H1 (cell line): ENCODE results near the gene PCDH9. TPM values are rescaled to one million over a fixed set of nuclear protein-coding genes. Genes with fewer than 3 reads are reported as not detected.

ENCODE experiments used
- CTCF ChIA-PET: fragments of 300-600 bp; sonication (Branson Sonifier 250); formaldehyde crosslinking; loops from one replicate; lab custom pipeline; 2021; ENCODE audit not compliant: partially characterized antibody; lab: Charles Lee
- POLR2A ChIA-PET: fragments of 300-600 bp; sonication (Branson Sonifier 250); formaldehyde crosslinking; loops from one replicate; lab custom pipeline; 2021; ENCODE audit warnings: inconsistent platforms; ENCODE audit not compliant: partially characterized antibody; lab: Charles Lee
- DNase-seq, 2 experiments: peaks; one replicate each; pipeline versions ENCODE4 v3.0.0 to v3.0.0-alpha.2; 2010 to 2022; ENCODE audit warnings: low spot score in 2 of 2, low read depth in 1 of 2, mixed read lengths in 1 of 2
- FAIRE-seq: peaks from 2 replicates; lab custom pipeline; 2011; peaks lifted over from hg19 to GRCh38; lab: Jason Lieb, UNC
- H2AFZ ChIP-seq: 2 replicates; pipeline ENCODE4 v1.8.1; 2012; ENCODE audit warnings: low read length, inconsistent platforms
- H2AK5ac ChIP-seq: 2 replicates; pipeline ENCODE4 v1.6.1; 2013; ENCODE audit warnings: low read depth, low read length
- H2BK120ac ChIP-seq: replicated peaks from 2 replicates; pipeline ENCODE3; 2013; ENCODE audit warnings: low read depth, low read length, inconsistent platforms
- H2BK12ac ChIP-seq: 2 replicates; pipeline ENCODE4 v1.6.1; 2013; ENCODE audit warnings: low read depth, low read length
- H2BK15ac ChIP-seq: 2 replicates; pipeline ENCODE4 v1.6.1; 2013; ENCODE audit warnings: low read length
- H2BK20ac ChIP-seq: 2 replicates; pipeline ENCODE4 v1.6.1; 2013; ENCODE audit warnings: low read length
- H2BK5ac ChIP-seq: 2 replicates; pipeline ENCODE4 v1.6.1; 2013; ENCODE audit warnings: low read depth, low read length
- H3K14ac ChIP-seq: 2 replicates; pipeline ENCODE4 v1.6.1; 2013; ENCODE audit warnings: inconsistent platforms; ENCODE audit not compliant: insufficient read length
- H3K18ac ChIP-seq: 2 replicates; pipeline ENCODE4 v1.6.1; 2013; ENCODE audit warnings: low read length; ENCODE audit errors: extremely low read depth
- H3K23ac ChIP-seq: 2 replicates; pipeline ENCODE4 v1.6.1; 2013; ENCODE audit warnings: inconsistent platforms; ENCODE audit not compliant: insufficient read length
- H3K23me2 ChIP-seq: 2 replicates; pipeline ENCODE4 v1.6.1; 2013; ENCODE audit warnings: low read depth, low read length
- H3K27ac ChIP-seq: 2 replicates; pipeline ENCODE4 v1.6.1; 2011; ENCODE audit warnings: low read depth, low read length, inconsistent platforms
- H3K27me3 ChIP-seq, 4 experiments: replicated peaks in 1 of 4; 1 replicate in 1 of 4; 2 replicates in 3 of 4; pipeline versions ENCODE4 v1.6.1 to v1.8.1; 2011 to 2013; ENCODE audit warnings: low read length in 3 of 4, mild to moderate bottlenecking in 3 of 4, inconsistent platforms in 2 of 4, mixed read lengths in 2 of 4, moderate library complexity in 1 of 4; ENCODE audit not compliant: control insufficient read depth in 3 of 4, insufficient read depth in 3 of 4; ENCODE audit errors: extremely low read depth in 1 of 4
- H3K36me3 ChIP-seq, 4 experiments: 2 replicates each; pipeline versions ENCODE4 v1.6.1 to v1.8.1; 2011 to 2013; ENCODE audit warnings: mild to moderate bottlenecking in 4 of 4, low read length in 3 of 4, moderate library complexity in 2 of 4, control low read depth in 1 of 4, inconsistent platforms in 1 of 4; ENCODE audit not compliant: insufficient read depth in 4 of 4, control insufficient read depth in 2 of 4
- H3K4ac ChIP-seq: replicated peaks from 2 replicates; pipeline ENCODE3; 2013; ENCODE audit warnings: low read length, low read depth, mixed read lengths, inconsistent platforms; ENCODE audit not compliant: insufficient read length
- H3K4me1 ChIP-seq, 4 experiments: replicated peaks in 1 of 4; 1 replicate in 1 of 4; 2 replicates in 3 of 4; pipeline versions ENCODE4 v1.6.1 to v1.8.1; 2011 to 2013; ENCODE audit warnings: low read length in 3 of 4, inconsistent platforms in 2 of 4, mixed read lengths in 1 of 4; ENCODE audit not compliant: insufficient read depth in 4 of 4, control insufficient read depth in 3 of 4
- H3K4me2 ChIP-seq, 2 experiments: 2 replicates each; pipeline versions ENCODE4 v1.6.1 to v1.8.1; 2011 to 2013; ENCODE audit warnings: low read depth in 2 of 2, low read length in 2 of 2, control low read depth in 1 of 2, inconsistent platforms in 1 of 2, mild to moderate bottlenecking in 1 of 2; ENCODE audit not compliant: insufficient read depth in 1 of 2
- H3K4me3 ChIP-seq, 4 experiments: fragments of 200-600, 300-600 bp in 1 of 4; sonication (generic), shearing (Covaris generic), sonication (Bioruptor Twin) in 1 of 4; 2 replicates each; pipeline versions ENCODE4 v1.5.1 to v1.8.1; 2011 to 2016; ENCODE audit warnings: low read length in 4 of 4, low read depth in 3 of 4, control low read depth in 2 of 4, inconsistent platforms in 2 of 4, mild to moderate bottlenecking in 2 of 4, mixed read lengths in 1 of 4, moderate library complexity in 1 of 4; ENCODE audit not compliant: insufficient read depth in 2 of 4; ENCODE audit errors: extremely low read depth in 1 of 4
- H3K56ac ChIP-seq: replicated peaks from 2 replicates; pipeline ENCODE3; 2013; ENCODE audit warnings: low read depth, mild to moderate bottlenecking, mixed read lengths, low read length, inconsistent platforms; ENCODE audit not compliant: insufficient read length
- H3K79me1 ChIP-seq: 2 replicates; pipeline ENCODE4 v1.6.1; 2013; ENCODE audit warnings: low read depth, low read length, control low read depth
- H3K79me2 ChIP-seq, 2 experiments: 2 replicates each; pipeline versions ENCODE4 v1.6.1 to v1.8.1; 2012 to 2013; ENCODE audit warnings: low read length in 2 of 2, mild to moderate bottlenecking in 2 of 2, inconsistent platforms in 1 of 2; ENCODE audit not compliant: insufficient read depth in 2 of 2, control insufficient read depth in 1 of 2
- H3K9ac ChIP-seq, 4 experiments: replicated peaks in 1 of 4; 1 replicate in 1 of 4; 2 replicates in 3 of 4; pipeline versions ENCODE4 v1.6.1 to v1.8.1; 2011 to 2013; ENCODE audit warnings: low read depth in 3 of 4, low read length in 3 of 4, control low read depth in 2 of 4, mild to moderate bottlenecking in 2 of 4, moderate library complexity in 2 of 4, inconsistent platforms in 1 of 4; ENCODE audit errors: extremely low read depth in 1 of 4
- H3K9me3 ChIP-seq, 2 experiments: 2 replicates each; pipeline versions ENCODE4 v1.6.1 to v1.8.1; 2012 to 2013; ENCODE audit warnings: mild to moderate bottlenecking in 2 of 2, moderate library complexity in 2 of 2, control low read depth in 1 of 2, inconsistent platforms in 1 of 2, low read depth in 1 of 2, low read length in 1 of 2, mixed read lengths in 1 of 2; ENCODE audit not compliant: insufficient read depth in 2 of 2
- H4K20me1 ChIP-seq, 2 experiments: replicated peaks in 1 of 2; 2 replicates each; pipeline versions ENCODE3 to v1.8.1; 2011 to 2013; ENCODE audit warnings: inconsistent platforms in 2 of 2, low read length in 2 of 2, mild to moderate bottlenecking in 1 of 2; ENCODE audit not compliant: insufficient read depth in 2 of 2, control insufficient read depth in 1 of 2
- H4K5ac ChIP-seq: 2 replicates; pipeline ENCODE4 v1.6.1; 2013; ENCODE audit warnings: low read length, low read depth, mixed read lengths, inconsistent platforms; ENCODE audit not compliant: insufficient read length
- H4K8ac ChIP-seq: 2 replicates; pipeline ENCODE4 v1.8.0; 2013; ENCODE audit warnings: mild to moderate bottlenecking, moderate library complexity, low read length, inconsistent platforms; ENCODE audit not compliant: insufficient read depth; ENCODE audit errors: extremely low read depth
- H4K91ac ChIP-seq: replicated peaks from 2 replicates; pipeline ENCODE3; 2013; ENCODE audit warnings: low read length, mixed read lengths, inconsistent platforms; ENCODE audit not compliant: insufficient read length
- CTBP2 ChIP-seq: IDR thresholded peaks from 2 replicates; pipeline ENCODE4 v1.7.0; 2011; ENCODE audit warnings: borderline replicate concordance, mild to moderate bottlenecking, moderate library complexity, mixed read lengths, low read length; ENCODE audit not compliant: insufficient read depth, insufficient read length
- E2F6 ChIP-seq: IDR thresholded peaks from 2 replicates; pipeline ENCODE4 v1.6.1; 2012; ENCODE audit warnings: inconsistent platforms
- EGR1 ChIP-seq: IDR thresholded peaks from 2 replicates; pipeline ENCODE4 v1.6.1; 2011; ENCODE audit warnings: low read depth, low read length, borderline replicate concordance
- EP300 ChIP-seq, 2 experiments: IDR thresholded peaks; 1 replicate in 1 of 2; 2 replicates in 1 of 2; pipeline ENCODE4 v1.6.1; 2011 to 2012; ENCODE audit warnings: low read depth in 2 of 2, low read length in 2 of 2, mild to moderate bottlenecking in 2 of 2, borderline replicate concordance in 1 of 2, inconsistent platforms in 1 of 2, moderate library complexity in 1 of 2
- FOSL1 ChIP-seq: IDR thresholded peaks from 2 replicates; pipeline ENCODE4 v1.6.1; 2011; ENCODE audit warnings: mild to moderate bottlenecking, low read depth, low read length, moderate library complexity; ENCODE audit not compliant: insufficient read depth
- KDM5A ChIP-seq: fragments of 200-600 bp; IDR thresholded peaks from 2 replicates; pipeline ENCODE4 v1.7.1; 2012; ENCODE audit warnings: mild to moderate bottlenecking, low read length, inconsistent platforms, mixed read lengths
- MAFK ChIP-seq: IDR thresholded peaks from 2 replicates; pipeline ENCODE4 v1.6.1; 2012; ENCODE audit warnings: low read depth, mild to moderate bottlenecking, improper control_type of control experiment, low read length
- NANOG ChIP-seq: IDR thresholded peaks from 2 replicates; pipeline ENCODE4 v1.6.1; 2011; ENCODE audit warnings: low read length, low read depth, mild to moderate bottlenecking, inconsistent platforms; ENCODE audit not compliant: insufficient read depth, poor library complexity, severe bottlenecking
- RBBP5 ChIP-seq: IDR thresholded peaks from 2 replicates; pipeline ENCODE4 v1.7.1; 2012; ENCODE audit warnings: low read depth, mild to moderate bottlenecking, inconsistent platforms, low read length, moderate library complexity, borderline replicate concordance
- SIX5 ChIP-seq: IDR thresholded peaks from 2 replicates; pipeline ENCODE4 v1.6.1; 2011; ENCODE audit warnings: mild to moderate bottlenecking, low read depth, low read length
- SP4 ChIP-seq: IDR thresholded peaks from 2 replicates; pipeline ENCODE4 v1.6.1; 2012; ENCODE audit warnings: low read length, inconsistent platforms
- ZNF274 ChIP-seq: IDR thresholded peaks from 2 replicates; pipeline ENCODE4 v1.7.0; 2012; ENCODE audit warnings: low read length, borderline replicate concordance; ENCODE audit errors: extremely low read depth
- WGBS, 2 experiments: shearing (Covaris generic) in 1 of 2; methylation state at CpG; one replicate each; pipeline versions ENCODE4 v1.1.6 to v1.1.7; 2013 to 2015; ENCODE audit warnings: low lambda C conversion rate in 2 of 2, mixed read lengths in 2 of 2, inconsistent platforms in 1 of 2, low coverage in 1 of 2, missing lambda C conversion rate in 1 of 2; ENCODE audit not compliant: insufficient replicate concordance in 2 of 2, insufficient coverage in 1 of 2, insufficient read length in 1 of 2; ENCODE audit errors: extremely low coverage in 1 of 2, missing lambda C conversion rate in 1 of 2; 5-methylcytosine and 5-hydroxymethylcytosine counted together
- polyA plus RNA-seq, 7 experiments: library from polyadenylated mRNA; depleted of rRNA in 3 of 7; stranded (reverse) in 5 of 7; unstranded in 2 of 7; fragments of >200 nt in 5 of 7; fragments of 200-250 nt in 2 of 7; gene quantifications; 1 replicate in 5 of 7; 2 replicates in 1 of 7; 4 replicates in 1 of 7; pipeline versions ENCODE4 v1.2.1 to v1.2.3, GENCODE V29; 2011 to 2013; ENCODE audit warnings: missing spikeins in 2 of 7, mixed read lengths in 2 of 7
- total RNA-seq: library from RNA; stranded (reverse); fragmentation: NEBNext Ultra II Directional; extraction: Animal tissue kit (Norgen Biotek cat#: 25700); gene quantifications from 2 replicates; pipeline ENCODE4 v1.2.1, GENCODE V29; 2021

PCDH9 gene
- total and polyA plus RNA-seq, 2 of the 8 experiments (the other 6 are each of a cell fraction or from before 2014, with no cell fraction given): 0.12 to 0.60 TPM

GRCh38 chr13:66547685-66548084 lies 682.5 kb downstream of the PCDH9 start:
- Histone ChIP-seq H3K4me2 (no peak overlapping the region), H3K4ac (no peak overlapping the region), H2BK120ac (no peak overlapping the region), H2BK5ac (no peak overlapping the region), H4K5ac (no peak overlapping the region), H4K20me1 (no peaks in the 10 kb centered on the region), H3K9ac (no peak overlapping the region), H3K56ac (no peak overlapping the region), H3K79me2 (no peaks in the 10 kb centered on the region), H3K9me3 (no peaks in the 10 kb centered on the region), H3K18ac (no peak overlapping the region), H3K27ac (no peak overlapping the region), H3K27me3 (peaks cover 0 to 1% (median 0%) of the 10 kb centered on the region in 4 experiments; a peak in 1 of 7 replicates), H3K23ac (no peak overlapping the region), H3K36me3 (no peaks in the 10 kb centered on the region), H3K4me1 (no peaks in the 10 kb centered on the region), H2AFZ (no peak overlapping the region), H2BK15ac (no peak overlapping the region), H3K23me2 (no peaks in the 10 kb centered on the region), H2BK20ac (no peak overlapping the region), H3K79me1 (no peaks in the 10 kb centered on the region), H3K4me3 (no peak overlapping the region), H3K14ac (no peak overlapping the region), H4K91ac (no peak overlapping the region), H2AK5ac (no peak overlapping the region), H4K8ac (no peak overlapping the region), H2BK12ac (no peak overlapping the region)
- DNase-seq (no peak), FAIRE-seq (no peak)
- TF ChIP-seq ZNF274 (no peak), KDM5A (no peak), NANOG (no peak), FOSL1 (no peak), SIX5 (no peak), MAFK (no peak), RBBP5 (no peak), EGR1 (no peak), EP300 (IDR thresholded peaks at IDR 0.05; ENCODE audit: borderline replicate concordance in 1 of 2, low read depth in 2 of 2, low read length in 2 of 2) (no peak), CTBP2 (no peak), E2F6 (no peak), SP4 (no peak)
- WGBS, 2 experiments: 94% methylated on average over 4 of the region's 4 CpGs; no CpG with 5 or more reads in 1 of the 2 experiments
- CTCF ChIA-PET: no interaction called here
- POLR2A ChIA-PET: no interaction called here
